GM18861 (cell line): Measurements from ENCODE around the gene SH3RF3.
A peak's percentile ranks its signal among the peaks of the same experiment; 100 is the strongest.

Experiments used
- ATAC-seq: cut with Tn5 transposase; IDR thresholded peaks from one replicate; pipeline ENCODE4 v1.9.1; 2021; ENCODE audit not compliant: unreplicated experiment

SH3RF3 gene

DNA sequence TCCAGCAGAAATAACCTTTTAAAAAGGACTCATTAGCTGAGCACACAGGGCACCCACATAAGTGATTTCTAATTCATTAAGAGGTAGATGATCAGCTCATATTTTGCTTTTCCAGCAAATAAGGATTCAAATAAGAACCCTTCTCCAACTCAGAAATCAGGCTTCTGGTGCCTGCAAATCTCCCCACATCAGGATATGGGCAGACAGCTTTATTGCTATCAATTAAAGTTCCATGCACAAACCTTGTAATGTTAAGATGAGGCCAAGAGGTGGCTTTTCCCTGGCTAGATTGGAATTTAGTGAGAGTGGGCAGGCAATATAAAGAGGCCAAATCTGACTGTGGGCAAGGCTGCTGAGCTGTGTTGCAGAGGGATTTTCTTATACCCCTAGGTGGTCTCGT is 193.6 kb downstream of the SH3RF3 start:
- no peak for ATAC-seq

DNA sequence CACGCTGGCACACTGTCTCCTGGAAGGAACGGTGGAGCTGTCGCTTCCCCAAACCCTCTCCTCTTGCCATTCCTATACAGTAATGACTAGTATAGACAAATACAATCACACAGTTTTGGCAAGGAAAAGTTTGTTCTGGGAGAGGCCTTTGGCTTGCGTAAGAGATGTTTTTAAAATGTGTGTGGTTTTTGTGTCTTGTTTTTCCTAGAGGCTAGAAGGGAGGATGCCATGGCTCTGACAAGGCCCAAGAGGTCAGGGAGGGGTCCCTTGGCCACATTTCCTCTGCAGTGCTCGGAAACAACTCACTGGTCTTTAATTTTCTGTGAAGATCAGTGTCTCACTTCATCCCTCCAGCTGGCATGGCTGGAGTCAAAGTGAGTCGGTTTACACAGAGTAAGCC is 195.9 kb downstream of the SH3RF3 start:
- ATAC-seq = no peak

DNA sequence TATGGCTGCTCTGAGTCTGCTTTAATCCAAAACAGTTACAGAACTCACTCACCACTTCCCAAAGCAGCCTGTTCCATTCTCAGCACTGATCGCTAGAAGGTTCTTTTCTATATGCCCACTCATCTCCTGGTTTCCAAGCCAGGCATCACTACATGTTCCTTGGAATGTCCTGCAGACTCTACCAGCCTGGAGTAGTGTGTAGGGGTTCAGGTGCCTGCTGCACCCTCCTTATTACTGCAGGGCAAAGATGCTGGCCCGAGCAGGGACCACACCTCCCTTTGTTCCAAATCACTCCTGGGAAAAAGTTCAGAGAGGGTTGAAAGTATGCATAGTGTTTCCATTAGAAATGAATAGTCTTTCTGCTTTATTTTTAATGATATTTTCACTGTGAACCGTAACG is 196.6 kb downstream of the SH3RF3 start:
- no peak for ATAC-seq

DNA sequence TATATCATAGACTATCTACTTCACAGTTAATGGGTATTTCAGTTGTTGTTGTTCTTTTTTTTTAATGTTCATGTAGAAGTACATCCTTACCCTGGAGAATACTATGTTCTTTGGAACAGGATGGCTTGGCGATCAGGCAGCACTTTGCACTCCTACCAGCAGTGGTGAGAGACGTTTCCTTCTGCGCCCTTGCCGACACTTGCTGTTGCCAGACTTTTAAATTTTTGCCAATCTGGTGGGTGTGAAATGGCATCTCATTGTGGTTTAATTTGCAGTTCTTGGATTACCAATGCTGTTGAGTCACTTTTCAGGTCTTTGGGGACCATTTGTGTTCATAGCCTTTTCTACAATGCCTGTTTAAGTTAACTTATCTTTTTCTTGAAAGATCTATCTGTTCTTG is 197.3 kb downstream of the SH3RF3 start:
- ATAC-seq = no peak

DNA sequence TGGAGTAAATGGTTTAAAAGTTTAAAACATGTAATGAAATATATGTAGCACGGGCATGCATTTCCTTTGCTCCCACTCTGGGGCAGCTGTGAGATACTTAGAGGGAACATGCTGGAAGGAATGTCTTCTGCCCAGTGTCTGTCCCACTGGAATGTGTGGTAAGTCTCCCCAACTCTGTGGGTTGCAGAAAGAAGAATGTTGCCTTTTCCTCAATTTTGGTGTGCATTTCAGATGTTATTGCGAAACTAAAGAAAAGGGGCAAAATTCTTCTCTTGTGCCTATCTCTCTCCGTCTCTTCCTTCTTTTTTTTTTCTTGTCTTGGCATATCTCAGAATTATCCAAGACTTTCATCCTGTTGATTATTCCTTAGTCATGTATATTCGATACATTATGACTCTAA is 201.1 kb downstream of the SH3RF3 start:
- ATAC-seq = no peak

DNA sequence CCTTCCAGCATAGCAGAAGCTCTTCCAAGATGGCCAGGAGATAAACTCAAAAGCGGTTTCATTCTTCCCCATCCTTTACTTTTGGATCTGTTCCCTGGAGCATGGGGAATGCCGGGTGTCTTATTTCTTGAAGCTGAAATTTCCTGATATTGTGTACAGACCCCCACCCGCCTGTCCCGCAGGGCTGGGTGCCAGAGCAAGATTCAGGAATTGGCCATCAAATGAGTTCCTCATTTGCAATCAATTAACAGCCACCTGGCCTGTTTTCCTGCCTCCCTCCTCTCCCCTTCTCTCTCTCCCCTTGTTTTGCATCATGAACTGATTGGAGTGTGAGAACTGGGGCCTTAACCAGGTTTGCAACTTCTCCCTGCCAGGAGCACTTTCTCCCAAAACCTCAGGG is 202.1 kb downstream of the SH3RF3 start:
- ATAC-seq = no peak

DNA sequence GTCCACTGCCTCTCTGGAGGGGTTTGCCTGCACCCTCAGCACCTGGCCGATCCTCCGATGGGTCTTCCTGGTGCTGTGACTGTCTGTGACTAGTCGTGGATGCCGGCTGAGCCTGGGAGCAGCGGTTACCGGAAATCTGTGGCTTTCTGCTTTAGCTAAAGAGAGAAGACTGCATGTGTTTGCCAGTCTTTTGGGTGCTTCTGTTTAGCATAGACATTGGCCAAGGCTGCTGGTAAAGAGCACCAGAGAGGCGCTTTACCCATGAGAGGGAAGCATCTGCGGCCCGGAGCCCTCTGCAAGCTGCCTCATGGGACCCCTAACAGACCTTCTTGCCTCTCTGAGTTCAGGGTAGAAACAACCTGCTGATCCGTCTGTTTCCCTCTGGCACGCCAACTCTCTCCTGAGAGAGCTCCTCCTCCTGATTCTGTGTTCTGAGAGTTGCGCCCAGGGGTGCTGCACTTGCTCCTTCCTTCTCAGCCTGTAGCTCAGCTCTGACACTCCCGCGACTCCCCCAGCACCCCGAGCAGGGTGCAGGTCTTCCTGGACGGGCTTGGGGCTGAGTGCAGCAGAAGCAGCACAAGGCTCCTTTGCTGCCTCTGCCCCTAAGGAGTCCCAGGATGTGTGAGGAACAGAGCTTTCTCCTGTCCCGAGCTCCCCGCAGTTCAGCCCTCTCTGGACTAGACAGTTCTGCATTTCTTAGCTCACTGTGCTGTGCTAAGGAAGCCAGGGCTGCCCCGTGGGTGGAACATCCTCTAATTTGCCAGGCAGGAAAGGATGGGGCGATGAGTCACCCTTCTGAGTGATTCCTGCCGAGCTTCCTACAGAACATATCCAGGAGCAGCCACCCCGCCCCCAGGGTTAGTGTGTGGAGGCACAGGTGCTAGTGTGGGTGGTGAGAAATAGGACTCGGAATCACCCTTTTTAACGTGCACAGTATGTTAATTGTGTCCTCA is 203.2 kb downstream of the SH3RF3 start:
- peak; percentile 37 for ATAC-seq

DNA sequence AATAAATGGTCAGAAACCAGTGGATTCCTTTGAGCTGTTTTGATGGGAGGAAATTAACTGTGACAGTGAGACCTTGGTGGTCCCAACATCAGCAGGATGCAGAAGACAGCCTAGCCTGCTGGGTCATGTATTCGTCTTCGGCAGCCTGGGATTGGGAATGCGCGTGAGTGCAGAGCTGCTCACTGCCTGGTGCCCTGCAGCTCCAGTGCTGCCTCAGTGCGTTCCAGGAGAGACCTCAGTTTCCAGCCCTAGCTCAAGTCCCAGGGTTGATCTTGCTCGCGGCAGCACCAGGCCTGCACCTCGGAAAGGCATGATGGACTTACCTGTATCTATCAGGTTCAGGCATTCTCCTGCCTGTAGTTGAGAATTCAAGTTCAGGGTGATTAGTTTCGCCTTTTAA is 203.9 kb downstream of the SH3RF3 start:
- no peak for ATAC-seq

DNA sequence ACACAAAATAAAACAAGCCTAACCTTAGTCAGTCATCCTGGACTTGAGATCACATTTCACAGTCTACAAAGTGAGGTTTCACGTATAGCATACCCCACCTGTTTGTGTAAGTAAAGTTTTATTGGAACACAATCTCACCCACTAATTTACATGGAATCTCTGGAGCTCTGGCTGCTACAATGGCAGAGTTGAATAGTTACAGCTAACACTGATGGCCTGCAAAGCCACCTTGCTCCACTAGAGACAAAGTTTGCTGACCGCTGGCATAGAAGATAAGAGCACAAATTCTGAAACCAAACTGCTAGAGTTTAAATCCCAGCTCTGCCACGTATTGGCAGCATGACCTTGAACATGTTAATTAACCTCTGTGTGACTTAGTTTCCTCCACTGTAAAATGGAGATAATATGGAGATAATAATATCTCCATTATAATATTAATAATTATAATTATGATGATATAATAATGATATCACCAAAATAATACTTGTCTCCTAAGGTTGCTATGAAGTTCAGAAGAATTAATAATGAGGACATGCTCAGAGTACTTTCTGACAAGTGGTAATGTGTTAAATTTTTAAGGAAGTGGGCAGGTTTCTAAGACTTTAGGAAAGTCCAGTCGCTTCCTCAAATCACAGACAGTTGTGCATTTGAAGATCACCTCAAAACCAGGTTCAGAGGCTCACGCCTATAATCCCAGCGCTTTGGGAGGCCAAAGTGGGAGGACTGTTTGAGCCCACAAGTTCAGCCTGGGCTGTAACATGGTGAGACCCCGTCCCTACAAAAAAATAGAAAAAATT is 204.6 kb downstream of the SH3RF3 start:
- ATAC-seq = no peak

DNA sequence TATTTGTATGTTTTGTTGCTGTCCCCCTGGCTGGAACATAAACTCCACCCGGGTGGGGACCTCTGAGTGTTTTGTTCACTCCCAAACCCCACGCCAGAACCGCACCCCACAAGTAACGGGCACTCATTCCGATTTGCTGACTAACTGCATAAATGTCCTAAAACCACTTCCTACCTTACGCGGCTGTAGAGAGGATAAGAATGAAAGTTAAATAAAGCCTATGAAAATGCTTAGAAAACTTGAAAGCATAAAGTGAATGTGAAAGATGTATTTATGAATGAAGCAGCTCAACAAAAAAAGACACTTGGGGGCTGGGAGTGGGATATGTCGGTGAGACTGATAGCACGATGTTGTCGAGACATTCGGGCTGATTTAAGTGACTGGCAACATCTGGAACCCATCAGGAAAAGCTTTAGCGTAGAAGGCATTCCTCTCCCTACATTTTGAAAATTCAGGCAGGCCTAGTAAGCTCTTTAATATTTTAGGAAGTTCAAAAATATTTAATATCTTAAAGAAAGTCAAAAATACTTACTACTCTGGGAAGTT is 206.7 kb downstream of the SH3RF3 start:
- ATAC-seq = no peak

DNA sequence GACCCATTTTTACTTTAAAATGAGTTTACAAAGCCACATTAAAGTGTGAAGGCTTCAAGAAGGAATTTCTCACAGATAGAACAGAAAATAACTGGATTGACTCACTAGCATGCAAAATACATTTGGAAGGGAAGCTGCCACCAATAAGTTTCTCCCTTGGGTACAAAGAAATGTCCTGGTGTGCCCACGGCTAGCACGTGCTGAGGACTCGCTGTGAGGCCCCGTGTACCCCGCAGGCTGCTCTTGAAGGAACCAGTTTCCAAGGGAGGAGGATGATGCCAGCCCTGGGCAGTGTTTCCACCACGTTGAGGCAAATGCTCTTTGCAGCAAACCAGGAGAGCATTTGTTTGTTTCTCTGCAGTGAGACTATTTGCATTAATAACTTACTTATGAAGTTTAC is 207.3 kb downstream of the SH3RF3 start:
- ATAC-seq = no peak

DNA sequence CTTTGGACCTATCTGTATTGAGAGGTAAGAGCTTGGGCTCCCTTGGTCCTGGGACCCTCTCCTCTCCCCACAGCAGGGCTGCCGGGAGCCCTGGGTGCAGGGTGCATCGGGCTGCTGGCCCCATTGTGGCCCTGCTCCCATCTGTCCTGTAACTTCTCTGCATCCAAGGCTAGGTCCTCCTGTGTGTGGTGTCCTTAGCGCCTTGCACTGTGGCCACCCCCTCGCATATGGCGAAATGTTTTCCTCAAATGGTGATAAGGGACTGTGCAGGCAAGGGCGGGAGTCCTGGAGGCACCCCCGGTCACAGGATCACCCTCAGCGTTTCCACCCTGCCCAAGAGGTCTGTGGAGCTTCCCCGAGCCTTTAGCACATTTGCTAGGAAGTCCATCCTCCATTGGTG is 208.2 kb downstream of the SH3RF3 start:
- ATAC-seq = no peak

DNA sequence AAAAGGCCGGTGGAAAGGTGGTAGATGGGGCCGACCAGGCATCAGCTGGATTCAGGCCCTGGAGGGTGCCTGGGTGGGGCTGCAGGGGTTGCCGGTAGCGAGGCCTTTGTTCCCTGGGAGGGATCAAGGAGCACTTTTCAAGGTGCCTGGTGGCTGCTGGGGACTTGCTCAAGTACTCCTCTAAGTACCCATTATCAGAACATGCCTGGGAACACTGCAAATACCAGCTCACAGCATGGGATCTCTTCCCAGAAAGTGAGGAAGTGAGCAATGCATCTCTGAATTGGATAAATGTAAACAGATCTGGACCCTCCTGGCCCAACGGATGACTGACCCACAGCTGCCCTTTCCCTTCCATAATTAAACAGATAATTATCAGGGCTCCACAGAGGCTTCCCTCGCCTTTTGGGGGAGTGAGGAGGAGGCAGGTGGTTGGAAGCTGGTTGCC is 210.5 kb downstream of the SH3RF3 start:
- no peak for ATAC-seq

DNA sequence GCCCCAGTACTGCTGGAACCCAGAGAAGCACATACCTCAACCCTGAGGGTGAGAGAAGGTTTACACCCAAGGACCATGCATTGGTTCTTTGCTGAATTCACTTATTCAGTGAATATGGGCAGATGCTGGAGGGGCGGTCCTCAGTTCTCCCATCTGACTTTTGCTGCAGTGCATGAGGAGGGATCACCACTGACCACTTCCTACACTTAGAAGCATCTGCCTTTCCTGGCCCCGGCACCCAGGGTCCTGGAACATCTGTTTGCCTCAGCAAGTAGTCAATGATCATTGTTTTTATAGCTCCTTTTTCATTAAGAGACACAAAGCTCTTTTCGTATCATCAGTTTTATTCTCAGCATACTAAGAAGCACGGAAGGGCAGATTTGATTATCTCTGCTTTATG is 211.4 kb downstream of the SH3RF3 start:
- ATAC-seq = no peak

DNA sequence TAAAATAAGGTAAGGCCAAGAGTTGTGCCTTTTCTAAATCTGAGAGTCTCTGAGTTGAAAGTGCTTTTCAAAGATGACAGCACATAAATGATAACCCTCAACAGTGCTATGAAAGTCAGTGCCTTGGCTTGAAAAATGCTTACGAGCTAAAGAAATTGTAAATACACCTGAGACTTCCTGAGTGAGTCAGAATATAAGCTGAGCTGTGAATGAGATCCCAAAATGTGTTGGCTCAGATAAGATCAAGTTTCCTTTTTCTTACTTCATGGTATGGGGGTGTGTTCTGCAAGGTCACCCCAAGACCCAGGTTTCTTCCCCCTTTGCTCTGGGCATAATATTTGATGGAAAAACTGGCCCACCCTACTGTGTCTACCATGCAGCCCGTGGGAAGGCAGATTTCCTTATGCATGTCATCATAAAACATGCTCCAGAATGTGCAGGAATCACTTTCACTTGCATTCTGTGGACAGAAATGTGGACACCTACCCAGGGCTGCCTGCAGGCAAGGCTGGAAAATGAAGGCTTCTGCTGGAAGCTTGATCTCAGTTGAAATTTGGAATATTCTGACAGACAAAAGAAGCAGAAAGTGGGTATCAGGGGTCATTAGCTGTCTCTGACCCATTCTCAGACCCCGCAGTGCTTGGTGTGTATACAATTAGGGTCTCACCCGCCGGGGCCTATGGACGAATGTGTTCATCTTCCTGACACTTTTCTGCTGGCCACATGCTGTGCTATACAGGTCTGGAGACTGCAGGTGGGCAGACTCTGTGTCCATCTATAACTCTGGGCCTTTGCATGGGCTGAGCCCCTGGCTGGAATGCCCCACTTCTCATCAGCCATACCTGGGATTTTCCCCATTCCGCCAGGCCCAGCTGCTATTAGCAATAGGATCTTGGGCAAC is 212.6 kb downstream of the SH3RF3 start:
- ATAC-seq = no peak

DNA sequence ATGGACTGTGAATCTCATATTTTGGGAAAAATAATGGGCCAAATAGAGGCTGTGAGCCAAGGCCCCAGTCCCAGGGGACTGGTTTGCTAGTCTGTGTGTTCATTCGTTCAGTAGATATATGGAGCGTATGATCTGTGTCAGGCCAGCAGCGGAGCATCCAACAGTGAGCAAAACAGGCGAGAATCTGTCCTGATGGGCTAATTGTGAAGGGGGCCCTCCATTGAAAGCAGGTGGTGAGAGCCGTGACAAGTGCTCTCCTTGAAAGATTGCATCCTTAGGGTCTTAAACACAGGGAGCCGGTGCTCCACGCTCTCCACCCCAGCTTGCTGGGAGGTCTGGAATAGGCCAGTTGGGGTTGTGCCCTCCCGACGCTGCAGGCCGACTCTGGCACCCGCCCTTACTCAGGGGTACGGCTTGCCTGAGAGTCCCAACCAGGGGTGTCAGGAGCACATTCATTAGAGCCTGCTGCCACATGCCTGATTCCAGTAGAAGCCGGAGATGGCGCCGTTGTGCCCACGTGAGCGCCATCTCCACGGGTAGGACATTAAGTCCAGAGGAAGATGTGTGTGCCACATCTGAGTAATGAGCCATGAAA is 213.3 kb downstream of the SH3RF3 start:
- no peak for ATAC-seq

DNA sequence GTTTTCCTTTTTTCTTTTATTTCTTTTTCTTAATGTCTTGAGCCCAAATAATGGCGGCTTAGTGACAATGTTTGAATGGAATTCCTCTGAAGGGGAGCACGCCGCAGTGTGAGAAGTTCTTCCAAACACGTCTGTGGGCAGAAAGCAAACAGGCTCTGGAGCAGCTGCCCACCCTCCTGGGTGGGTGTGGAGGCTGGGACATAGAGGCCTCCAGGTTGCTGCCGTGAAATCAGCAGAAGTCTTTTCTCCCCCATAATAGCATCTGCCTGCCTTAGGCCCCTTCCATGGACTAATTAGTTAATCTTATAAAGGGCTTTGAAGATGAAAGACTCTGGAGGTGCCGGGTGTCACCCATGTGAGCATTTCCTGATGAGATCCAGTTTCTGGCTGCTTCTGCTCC is 213.9 kb downstream of the SH3RF3 start:
- no peak for ATAC-seq

DNA sequence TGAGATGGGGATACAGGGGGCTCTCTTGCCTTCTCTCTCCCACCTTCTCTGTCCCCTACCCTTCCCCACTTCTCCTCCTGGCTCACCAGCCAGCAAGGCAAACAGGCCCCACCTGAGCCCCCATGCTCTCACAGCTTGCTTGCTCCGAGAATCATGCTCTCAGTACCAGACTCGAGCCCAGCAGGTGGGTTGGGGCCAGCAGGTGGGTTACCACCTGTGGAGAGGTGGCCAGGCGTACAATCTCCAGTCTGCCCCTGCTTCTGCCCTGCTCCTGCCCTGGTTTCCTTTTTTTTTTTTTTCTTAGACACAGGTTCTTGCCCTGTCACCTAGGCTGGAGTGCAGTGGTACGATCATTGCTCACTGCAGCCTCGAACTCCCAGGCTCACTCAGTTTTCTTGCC is 214.5 kb downstream of the SH3RF3 start:
- no peak for ATAC-seq

DNA sequence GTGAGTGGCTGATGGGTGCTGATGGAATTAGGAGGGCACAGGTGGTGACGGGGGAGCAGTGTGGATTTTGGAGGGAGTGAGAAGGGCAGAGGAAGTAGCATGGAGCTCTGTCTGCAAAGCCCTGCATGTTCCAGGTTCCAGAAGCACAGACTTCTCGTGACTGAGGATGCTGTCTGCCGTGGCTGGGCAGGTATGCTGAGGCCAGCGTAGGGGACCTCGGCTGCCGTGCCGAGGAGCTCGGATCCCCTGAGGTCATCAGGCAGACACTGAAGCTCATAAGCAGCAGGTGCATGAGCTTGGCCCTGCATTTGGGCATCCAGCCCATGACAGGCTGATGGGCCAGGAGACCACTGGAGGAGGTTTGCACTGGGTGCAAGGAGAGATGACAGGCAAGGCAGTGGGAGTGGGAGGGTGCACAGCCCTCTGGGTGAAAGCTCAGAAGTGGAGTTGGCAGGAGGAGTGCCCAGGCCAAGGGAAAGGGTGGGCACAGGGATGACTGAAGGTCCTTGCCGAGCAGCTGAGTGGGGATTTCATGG is 215.3 kb downstream of the SH3RF3 start:
- no peak for ATAC-seq

DNA sequence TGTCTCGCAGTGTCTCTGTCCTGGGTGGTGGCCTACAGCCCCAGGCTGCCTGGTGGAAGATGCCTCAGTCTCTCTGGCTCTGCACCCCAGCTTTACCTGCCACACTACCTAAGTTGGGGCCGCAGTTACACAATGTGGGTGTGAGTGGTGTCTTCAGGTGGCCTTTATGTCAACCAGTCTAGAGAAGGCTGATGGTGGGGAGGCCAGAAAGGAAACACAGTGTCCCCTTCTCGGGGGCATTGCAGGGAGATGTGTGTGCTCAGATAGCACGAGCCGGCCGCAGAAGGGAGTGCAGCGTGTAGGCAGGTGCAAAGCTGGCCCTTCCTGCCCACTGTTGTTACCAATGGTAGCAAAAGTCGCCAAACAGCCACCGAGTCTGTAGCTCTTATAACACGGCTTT is 216.1 kb downstream of the SH3RF3 start:
- no peak for ATAC-seq
